KMS-11 (cell line): ENCODE data around the gene PDE4D.

ENCODE experiments used
- H2AFZ ChIP-seq: fragments of 200-600 bp; sonication (generic); 2 replicates; pipeline ENCODE4 v1.6.1; 2016; ENCODE audit warnings: antibody characterized with exemption, mixed run types, low read depth
- H3K27ac ChIP-seq: fragments of 200-600 bp; sonication (generic); 2 replicates; pipeline ENCODE4 v1.6.1; 2016; ENCODE audit warnings: mild to moderate bottlenecking, mixed run types
- H3K27me3 ChIP-seq: fragments of 200-600 bp; sonication (generic); 2 replicates; pipeline ENCODE4 v1.6.1; 2017; ENCODE audit warnings: mild to moderate bottlenecking, low read depth, mixed run types, moderate library complexity; ENCODE audit not compliant: insufficient read depth
- H3K36me3 ChIP-seq: fragments of 200-600 bp; sonication (generic); 2 replicates; pipeline ENCODE4 v1.6.1; 2017; ENCODE audit warnings: mild to moderate bottlenecking, mixed run types; ENCODE audit not compliant: insufficient read depth
- H3K4me1 ChIP-seq: fragments of 200-600 bp; sonication (generic); 2 replicates; pipeline ENCODE4 v1.6.1; 2016; ENCODE audit warnings: mild to moderate bottlenecking, low read depth, mixed run types; ENCODE audit not compliant: poor library complexity, severe bottlenecking
- H3K4me2 ChIP-seq: fragments of 200-600 bp; sonication (generic); 2 replicates; pipeline ENCODE4 v1.7.0; 2016; ENCODE audit warnings: mild to moderate bottlenecking, mixed run types
- H3K4me3 ChIP-seq: fragments of 200-600 bp; sonication (generic); IDR thresholded peaks from 2 replicates; pipeline ENCODE4 v1.6.1; 2017; ENCODE audit warnings: low read depth, low read length, mixed read lengths; ENCODE audit not compliant: insufficient read depth
- H3K79me2 ChIP-seq: fragments of 200-600 bp; sonication (generic); 2 replicates; pipeline ENCODE4 v1.6.1; 2016; ENCODE audit warnings: low read depth, mixed run types; ENCODE audit not compliant: insufficient read depth
- H3K9ac ChIP-seq: fragments of 200-600 bp; sonication (generic); 2 replicates; pipeline ENCODE4 v1.6.1; 2016; ENCODE audit warnings: mild to moderate bottlenecking, mixed run types
- H4K20me1 ChIP-seq: fragments of 200-600 bp; sonication (generic); 2 replicates; pipeline ENCODE4 v1.6.1; 2016; ENCODE audit warnings: mild to moderate bottlenecking, mixed run types; ENCODE audit not compliant: insufficient read depth
- CTCF ChIP-seq: fragments of 200-600 bp; sonication (generic); conservative IDR thresholded peaks from 2 replicates; pipeline ENCODE4 v1.6.1; 2017; ENCODE audit warnings: low read depth, mild to moderate bottlenecking, antibody characterized with exemption, low read length, moderate library complexity, mixed read lengths

Gene PDE4D

GRCh38 chr5:58967597-58968281 is 925.8 kb downstream of the PDE4D start:
- Histone ChIP-seq H3K79me2 (no peaks in the 10 kb centered on the region), H3K9ac (no peak overlapping the region), H3K4me3 (no peak overlapping the region), H3K4me2 (no peak overlapping the region), H4K20me1 (no peaks in the 10 kb centered on the region), H3K36me3 (no peaks in the 10 kb centered on the region), H3K4me1 (no peaks in the 10 kb centered on the region), H2AFZ (no peak overlapping the region), H3K27ac (no peak overlapping the region), H3K27me3 (no peaks in the 10 kb centered on the region)
- no peak for TF ChIP-seq CTCF

GRCh38 chr5:58965677-58966414 is 927.7 kb downstream of the PDE4D start:
- no peaks in the 10 kb centered on the region for H4K20me1 ChIP-seq
- no peak overlapping the region for H3K4me2 ChIP-seq
- H3K9ac ChIP-seq: no peak overlapping the region
- H3K36me3 ChIP-seq: no peaks in the 10 kb centered on the region
- no peak overlapping the region for H3K27ac ChIP-seq
- no peaks in the 10 kb centered on the region for H3K27me3 ChIP-seq
- no peaks in the 10 kb centered on the region for H3K79me2 ChIP-seq
- H3K4me3 ChIP-seq: no peak overlapping the region
- no peak for TF ChIP-seq CTCF
- no peak overlapping the region for H2AFZ ChIP-seq
- H3K4me1 ChIP-seq: no peaks in the 10 kb centered on the region

GRCh38 chr5:58963821-58964220 is 929.7 kb downstream of the PDE4D start:
- no peak overlapping the region for H3K4me2 ChIP-seq
- no peaks in the 10 kb centered on the region for H3K79me2 ChIP-seq
- H3K9ac ChIP-seq: no peak overlapping the region
- no peaks in the 10 kb centered on the region for H3K36me3 ChIP-seq
- no peak overlapping the region for H3K27ac ChIP-seq
- H3K4me1 ChIP-seq: no peaks in the 10 kb centered on the region
- H3K4me3 ChIP-seq: no peak overlapping the region
- TF ChIP-seq CTCF: no peak
- no peaks in the 10 kb centered on the region for H4K20me1 ChIP-seq
- no peak overlapping the region for H2AFZ ChIP-seq
- no peaks in the 10 kb centered on the region for H3K27me3 ChIP-seq

DNA sequence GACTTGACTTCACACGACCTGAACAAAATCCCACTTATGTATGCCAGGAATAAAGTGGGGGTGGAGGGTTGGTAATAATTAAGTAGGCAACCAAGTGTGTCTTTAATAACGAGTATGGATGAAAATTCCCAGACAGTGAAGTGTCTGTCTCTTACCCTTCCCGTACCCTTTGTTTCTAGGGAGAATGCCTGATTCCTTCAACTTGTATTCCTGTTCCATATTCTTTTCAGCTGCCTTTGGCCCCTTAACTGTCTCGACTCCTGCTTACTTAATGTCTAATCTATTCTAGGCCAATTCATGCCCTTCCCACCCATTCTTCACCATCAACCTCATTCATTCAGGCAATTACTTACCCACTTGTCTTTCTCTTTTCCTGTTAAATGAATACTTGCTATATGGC is 930.2 kb downstream of the PDE4D start:
- no peaks in the 10 kb centered on the region for H3K36me3 ChIP-seq
- TF ChIP-seq CTCF: no peak
- H3K27me3 ChIP-seq: no peaks in the 10 kb centered on the region
- H3K4me2 ChIP-seq: no peak overlapping the region
- H2AFZ ChIP-seq: no peak overlapping the region
- H3K9ac ChIP-seq: no peak overlapping the region
- no peaks in the 10 kb centered on the region for H3K79me2 ChIP-seq
- no peak overlapping the region for H3K27ac ChIP-seq
- H3K4me1 ChIP-seq: no peaks in the 10 kb centered on the region
- H4K20me1 ChIP-seq: no peaks in the 10 kb centered on the region
- H3K4me3 ChIP-seq: no peak overlapping the region
